HG03175 (cell line): ENCODE data around the gene ZP2.
"Not testable (repeated sequence)": the region's sequence is repeated elsewhere in the genome, so short reads cannot be mapped to it uniquely, and the experiment has no call there.

ENCODE experiments used
- ATAC-seq: cut with Tn5 transposase; IDR thresholded peaks from one replicate; pipeline ENCODE4 v1.9.1; 2021; ENCODE audit warnings: mild to moderate bottlenecking, moderate library complexity; ENCODE audit not compliant: unreplicated experiment

Gene ZP2

DNA sequence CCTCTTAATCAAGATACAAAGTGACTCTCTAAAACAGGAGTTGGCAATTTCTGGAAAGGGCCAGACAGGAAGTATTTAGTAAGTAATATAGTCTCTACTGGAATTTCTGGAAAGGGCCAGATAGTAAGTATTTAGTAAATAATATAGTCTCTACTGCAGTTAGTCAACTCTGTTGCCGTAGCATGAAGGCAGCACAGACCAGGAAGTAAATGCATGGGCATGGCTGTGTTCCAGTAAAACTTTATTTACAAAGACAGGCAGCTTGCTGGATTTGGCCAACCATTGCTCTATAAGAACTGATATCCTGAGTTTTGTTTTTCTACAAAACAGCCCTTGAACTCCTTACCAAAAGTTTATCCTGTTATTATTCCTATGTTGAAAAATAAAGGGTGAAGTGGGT is 36.0 kb downstream of the ZP2 start:
- no peak for ATAC-seq

DNA sequence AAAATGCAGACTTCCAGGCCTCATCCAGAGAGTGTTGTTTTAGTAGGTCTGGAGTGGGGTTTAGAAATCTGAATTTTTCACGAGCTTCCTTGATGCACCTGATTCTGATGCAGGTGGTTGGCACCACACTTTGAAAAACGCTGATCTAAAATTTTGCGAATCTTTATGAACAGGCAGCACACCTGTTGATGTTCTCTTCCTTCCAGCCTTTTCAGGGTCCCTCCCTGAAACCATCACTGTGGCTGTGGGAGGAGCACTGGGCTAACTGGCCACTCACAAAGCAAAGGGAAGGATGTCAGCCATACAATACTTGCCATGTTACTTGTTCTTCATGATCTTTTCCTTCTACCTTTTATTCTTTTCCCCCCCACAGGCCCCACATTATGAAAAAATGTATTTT is 38.7 kb downstream of the ZP2 start:
- no peak for ATAC-seq

DNA sequence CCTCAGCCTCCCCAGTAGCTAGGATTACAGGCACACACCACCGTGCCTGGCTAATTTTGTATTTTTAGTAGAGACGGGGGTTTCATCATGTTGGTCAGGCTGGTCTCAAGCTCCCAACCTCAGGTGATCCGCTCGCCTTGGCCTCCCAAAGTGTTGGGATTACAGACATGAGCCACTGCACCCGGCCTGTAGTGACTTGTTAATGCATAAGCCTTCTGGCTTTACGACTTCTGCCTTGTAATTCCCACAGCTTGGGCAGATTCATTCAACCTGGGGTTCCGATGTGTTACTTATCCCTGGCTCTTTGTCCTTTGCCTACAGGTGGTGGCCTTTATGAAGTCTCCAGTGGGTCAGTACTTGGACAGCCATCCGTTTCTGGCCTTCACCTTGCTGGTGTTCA is 41.3 kb downstream of the ZP2 start:
- ATAC-seq: not testable (repeated sequence)

DNA sequence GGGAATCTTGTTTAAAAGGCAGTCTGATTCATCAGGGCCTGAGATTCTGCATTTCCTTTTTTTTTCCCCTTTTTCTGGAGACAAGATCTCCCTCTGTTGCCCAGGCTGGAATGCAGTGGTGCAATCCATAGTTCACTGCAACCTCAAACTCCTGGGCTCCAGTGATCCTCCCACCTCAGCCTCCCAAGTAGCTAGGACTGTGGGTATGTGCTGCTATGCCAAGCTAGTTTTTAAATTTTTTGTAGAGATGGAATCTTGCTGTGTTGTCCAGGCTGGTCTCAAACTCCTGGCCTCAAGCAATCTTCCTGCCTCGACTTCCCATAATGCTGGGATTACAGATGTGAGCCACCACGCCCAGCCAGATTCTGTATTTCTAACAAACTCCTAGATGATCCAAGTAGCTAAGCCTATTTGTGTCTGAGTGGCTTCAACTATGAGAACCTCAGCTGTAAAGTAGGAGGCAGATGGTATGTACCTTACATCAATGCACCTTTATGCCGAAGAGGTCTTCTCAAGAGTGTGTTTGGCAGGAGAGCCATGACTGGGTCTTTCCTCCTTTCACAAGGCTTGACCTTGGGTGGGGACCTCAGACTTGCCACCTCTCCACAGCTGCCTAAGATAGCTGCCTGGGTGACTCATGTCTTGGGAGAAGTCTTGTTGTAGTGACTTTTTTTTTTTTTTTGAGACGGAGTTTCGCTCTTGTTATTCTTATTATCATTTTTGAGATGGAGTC is 42.0 kb downstream of the ZP2 start:
- no peak for ATAC-seq

DNA sequence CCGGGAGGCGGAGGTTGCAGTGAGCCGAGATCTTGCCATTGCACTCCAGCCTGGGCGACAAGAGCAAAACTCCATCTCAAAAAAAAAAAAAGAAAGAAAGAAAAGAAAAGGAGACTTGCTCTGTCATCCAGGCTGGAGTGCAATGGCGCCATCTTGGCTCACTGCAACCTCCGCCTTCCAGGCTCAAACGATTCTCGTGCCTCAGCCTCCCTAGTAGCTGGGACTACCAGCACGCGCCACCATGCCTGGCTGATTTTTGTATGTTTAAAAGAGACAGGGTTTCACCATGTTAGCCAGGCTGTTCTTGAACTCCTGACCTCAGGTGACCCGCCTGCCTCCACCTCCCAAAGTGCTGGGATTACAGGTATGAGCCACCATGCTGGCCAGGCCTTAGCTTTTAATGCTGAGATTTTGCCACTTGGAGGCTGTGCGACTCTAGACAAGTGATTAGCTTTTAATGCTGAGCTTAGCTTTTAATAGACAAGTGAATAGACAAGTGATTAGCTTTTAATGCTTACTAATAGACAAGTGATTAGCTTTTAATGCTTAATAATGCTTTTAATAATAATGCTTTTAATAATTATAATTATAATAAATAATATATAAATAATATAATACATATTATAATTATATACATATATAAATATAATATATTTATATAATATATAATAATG is 43.3 kb downstream of the ZP2 start:
- no peak for ATAC-seq

DNA sequence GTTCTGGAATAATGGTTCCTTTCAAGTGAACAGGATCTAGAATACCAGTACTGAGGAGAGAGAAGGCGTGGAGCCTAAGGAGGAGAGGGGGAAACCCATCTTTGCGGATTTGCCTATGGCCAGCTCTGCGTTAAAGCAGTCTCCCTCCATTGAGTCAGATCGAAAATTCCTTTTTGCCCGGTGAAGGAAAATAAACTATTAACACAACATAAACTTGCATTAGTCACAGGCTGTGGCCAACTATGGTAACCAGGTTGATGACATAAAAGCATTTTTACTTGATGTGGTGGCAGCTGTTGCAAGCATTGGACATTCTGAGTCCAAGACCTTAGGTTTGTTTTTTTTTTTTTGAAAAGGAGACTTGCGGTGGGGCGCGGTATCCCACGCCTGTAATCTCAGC is 44.0 kb downstream of the ZP2 start:
- ATAC-seq: no peak

DNA sequence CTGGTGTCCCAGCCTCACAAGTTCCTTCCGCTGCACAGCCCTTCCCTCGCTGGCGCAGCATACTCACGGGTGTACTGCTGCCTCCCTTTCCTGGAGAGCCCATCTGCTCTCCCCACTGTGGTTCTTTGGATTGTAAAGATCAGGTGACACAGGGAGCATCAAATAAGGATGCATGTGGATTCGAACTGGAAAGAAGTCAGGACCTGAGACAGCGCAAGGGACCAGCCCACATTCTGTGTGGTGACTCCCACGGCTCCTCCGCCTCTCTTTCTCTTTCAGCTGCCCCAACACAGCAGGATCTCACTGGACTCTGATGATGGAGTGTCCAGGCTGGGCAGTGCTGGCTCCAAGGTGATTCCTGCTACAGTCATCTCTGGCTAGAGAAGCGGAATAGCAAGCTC is 44.8 kb downstream of the ZP2 start:
- ATAC-seq: no peak

DNA sequence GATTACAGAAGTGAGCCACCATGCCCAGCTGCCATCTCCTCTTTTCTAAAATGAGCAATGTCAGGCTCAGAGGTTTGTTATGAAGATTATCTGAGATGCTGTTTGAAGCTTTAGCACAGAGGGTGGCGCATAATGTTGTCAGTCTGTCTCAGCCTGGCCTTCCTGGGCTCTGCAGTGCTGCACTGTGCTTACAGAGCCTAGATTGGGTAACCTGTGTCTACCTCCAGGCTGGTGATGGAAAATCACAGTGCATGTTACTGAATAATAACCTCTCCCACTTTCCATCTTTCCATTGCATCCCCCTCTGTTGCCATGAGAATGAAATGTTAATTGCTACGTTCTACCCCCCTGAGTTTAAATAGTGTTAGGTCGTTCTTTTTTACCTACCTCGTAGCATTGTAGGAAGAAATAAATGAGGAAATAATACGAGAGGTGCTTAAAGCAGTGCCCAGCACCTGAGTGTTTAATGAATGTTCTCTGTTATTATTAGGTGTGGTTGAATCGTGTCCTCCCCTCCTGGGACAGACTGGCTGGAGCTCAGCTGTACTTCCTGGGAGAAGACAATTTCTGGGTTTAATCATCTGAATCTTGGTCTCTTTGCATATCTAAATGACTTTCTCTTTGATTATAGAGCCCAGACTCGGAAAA is 46.7 kb downstream of the ZP2 start:
- no peak for ATAC-seq

DNA sequence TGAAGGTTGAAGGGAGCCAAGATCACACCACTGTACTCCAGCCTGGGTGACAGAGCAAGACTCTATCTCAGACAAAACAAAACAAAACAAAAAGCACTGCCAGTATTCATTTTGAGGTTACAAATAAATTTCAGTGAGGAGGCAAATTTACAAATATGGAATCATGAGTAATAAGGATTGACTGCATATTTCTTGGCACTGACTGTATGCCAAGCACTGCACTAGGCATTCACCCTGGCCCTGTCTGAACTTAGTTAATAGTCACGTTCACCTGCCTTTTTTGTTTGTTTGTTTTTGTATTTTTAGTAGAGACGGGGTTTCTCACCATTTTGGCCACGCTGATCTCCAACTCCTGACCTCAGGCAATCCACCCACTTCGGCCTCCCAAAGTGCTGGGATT is 47.8 kb downstream of the ZP2 start:
- ATAC-seq: no peak

DNA sequence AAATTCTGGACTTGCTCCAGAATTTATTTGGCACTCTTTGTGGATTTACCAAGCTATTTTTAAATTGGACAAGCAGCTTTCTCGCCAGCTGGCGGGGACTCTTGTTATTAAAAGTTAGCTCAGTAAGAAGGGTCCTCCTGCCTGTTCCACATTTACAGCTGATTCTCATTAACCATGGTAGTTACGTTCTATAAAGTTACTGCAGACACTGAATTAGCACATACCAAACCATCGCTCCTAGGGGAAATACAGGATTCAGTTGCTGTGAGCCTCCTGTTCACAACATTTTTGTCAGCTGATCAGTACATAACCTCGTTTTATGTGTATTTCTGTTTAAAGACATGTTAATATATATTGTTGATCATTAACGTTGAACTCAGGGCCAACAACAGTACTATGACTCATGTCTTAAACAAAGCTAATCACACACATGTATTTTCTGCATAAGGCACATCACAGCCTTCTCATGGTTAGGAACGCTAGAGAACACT is 48.7 kb downstream of the ZP2 start:
- ATAC-seq: no peak

DNA sequence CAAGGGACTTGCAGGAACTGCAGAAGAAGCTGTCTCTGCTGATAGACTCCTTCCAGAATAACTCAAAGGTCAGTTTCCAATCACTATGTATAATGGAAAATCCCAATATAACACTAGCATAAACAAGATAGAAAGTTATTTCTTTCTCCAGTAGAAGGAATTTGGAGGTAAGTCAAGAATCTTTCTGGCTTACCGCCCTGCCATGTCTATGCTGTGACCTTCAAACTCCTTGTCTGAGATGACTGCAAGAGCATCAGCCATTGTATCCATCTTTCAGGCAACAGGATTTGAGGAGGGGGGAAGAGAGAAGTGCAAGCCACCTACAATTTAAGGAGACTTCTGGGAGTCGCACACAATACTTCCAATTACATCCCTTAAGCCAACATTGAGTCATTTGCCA is 50.2 kb downstream of the ZP2 start:
- no peak for ATAC-seq

DNA sequence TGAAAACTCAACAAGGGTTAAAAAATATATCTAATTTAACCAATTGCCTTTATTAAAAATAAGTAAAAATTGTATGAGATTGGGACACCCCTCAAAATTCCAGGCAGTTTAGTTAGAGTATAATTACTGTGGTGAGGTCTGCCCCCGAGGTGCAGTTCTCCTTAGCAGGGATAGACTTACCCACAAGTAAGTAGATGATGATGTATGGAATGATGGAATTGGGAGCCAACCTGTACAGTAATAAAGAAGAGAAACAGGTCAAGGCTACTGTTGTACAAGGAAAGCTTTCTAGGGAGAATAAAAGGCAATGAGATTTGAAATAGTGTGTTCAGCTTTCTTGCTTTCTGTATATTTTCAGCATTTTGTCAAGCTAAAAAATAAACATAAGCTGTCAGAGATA is 51.1 kb downstream of the ZP2 start:
- ATAC-seq: no peak

DNA sequence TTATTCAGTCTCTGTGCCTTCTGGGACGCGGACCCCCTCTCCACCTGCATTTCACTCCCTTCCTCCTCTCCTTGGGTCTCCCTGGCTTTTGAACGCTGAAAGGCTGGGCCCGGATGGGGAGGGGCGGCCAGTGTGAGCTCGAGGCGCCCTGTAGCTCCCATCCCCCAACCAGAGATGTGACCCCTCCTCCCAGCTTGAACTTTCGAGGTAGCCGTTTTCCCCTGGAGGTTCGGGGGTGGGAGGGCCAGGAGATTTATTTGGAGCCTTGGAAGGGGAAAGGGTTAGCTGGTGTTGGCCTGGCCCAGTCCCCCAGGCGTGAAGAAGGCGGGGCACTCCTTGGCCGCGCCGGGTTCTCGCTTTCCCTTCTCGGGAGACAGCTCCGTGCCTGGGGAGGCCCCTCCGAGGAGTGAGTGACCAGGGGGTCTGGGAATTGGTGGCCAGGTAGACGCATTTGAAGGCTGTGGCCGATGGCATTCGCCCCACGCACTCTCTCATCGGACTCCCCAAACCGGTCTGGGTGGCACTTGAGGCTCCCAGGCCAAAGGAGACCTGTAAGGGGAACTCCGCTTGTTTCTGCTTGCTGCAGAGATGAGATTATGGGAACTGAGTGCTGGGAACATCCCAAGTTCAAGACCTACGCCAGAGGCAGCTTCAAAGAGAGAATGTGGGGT is 52.0 kb downstream of the ZP2 start:
- ATAC-seq: no peak

DNA sequence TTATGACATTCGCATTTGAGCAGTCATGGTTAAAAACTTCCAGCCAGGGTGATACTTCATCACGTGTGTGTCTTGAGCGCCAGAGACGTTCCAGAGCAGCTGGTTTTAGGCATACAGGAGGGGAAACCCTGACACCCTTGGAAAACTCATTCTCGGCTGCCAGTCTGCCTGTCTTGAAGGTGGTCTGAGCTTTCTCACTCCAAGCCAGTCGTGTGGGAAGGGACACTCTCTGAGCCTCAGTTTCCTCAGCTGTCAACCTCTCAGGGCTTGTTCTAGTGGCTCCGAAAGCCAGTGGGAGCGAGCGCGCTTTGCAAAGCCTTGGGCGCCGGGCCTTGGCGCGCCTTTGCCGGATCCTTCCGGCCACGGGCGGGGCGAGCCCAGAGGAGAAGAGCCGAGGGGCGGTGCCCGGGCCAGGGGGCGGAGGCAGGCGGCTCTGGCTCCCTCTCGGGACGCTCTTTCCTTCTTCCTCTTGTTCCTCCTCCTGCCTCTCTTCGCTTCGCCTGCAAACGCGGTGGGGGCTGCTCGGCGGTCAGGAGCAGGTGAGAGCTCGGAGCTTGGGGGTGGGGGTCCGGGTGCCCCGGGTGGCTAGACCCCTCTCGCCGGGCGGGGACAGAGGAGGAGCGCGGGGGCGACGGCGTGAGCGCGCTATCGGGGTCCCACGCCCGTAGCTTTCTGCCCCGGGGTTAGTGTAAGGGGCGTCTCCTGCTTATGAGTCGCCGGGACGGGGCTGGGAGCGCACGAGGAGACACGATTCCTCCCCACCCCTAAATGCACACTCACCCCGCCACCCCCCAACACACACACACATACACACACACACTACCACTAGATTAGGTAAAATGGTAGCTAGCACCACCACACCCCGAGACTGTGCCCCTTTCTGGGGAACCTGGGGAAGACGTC is 52.9 kb downstream of the ZP2 start, which contains the start of gene LDAF1:
TSS of gene LDAF1 (plus strand) at position 467 of the 903 bp plus-strand sequence. CDS start 2,509 bp downstream, outside the sequence.
- ATAC-seq: peak; percentile 88

DNA sequence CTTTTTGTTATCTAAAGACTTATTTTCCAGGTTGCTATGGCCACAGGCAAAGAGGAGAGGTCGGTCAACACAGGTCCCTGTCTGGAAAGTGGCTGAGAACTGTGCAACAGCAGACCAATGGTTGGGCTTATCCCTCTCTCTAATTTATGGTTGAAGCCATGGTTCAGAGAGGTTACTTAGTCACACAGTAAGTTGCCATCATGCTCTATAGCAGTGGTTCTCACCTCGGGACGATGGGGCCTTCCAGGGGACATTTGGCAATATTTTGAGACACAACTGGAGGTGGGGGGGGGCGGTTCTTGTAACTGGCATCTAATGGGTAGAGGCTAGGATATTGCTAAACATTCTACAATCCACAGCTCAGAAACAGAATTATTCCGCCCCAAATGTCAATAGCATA is 53.7 kb downstream of the ZP2 start:
- no peak for ATAC-seq

DNA sequence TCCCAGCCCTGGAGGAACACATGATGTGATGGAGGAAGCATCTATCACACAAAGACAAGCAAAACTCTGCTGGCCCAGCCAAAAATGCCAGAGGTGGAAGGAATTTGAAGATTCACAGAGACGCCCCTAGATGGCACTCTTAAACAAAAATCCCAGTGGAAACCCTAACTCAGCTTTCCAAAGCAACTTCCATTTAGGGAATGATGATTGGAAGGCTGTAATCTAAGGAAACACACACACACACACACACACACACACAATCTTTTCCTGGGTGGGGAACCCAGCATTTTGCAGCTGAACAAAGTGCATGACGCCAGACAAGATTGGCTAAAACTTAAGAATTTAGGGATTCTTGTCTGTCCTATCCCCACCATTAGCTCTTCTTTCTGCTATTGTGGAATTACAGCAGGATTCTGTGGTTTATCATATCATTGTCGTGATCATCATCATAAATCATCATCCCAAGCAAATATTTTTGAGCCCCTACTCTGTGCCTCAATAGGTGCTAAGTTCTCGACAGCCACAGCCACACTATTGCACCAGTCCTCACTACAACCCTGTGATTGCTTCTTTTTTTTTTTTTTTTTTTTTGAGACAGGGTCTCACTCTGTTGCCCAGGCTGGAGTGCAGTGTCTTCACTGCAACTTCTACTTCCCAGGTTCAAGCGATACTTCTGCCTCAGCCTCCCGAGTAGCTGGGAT is 54.5 kb downstream of the ZP2 start:
- no peak for ATAC-seq

DNA sequence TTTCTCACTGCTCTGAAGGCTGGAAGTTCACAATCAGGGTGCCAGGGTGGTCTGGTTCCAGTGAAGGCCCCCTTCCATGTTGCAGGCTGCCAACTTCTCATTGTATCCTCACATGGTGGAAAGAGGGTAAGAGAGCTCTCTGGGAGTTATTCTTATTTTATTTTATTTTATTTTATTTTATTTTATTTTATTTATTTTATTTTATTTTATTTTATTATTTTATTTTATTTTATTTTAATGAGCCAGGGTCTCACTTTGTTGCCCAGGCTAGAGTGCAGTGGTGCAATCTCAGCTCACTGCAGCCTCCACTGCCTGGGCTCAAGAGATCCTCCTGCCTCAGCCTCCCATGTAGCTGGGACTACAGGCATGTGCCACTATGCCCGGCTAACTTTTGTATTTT is 55.4 kb downstream of the ZP2 start:
- ATAC-seq: not testable (repeated sequence)

DNA sequence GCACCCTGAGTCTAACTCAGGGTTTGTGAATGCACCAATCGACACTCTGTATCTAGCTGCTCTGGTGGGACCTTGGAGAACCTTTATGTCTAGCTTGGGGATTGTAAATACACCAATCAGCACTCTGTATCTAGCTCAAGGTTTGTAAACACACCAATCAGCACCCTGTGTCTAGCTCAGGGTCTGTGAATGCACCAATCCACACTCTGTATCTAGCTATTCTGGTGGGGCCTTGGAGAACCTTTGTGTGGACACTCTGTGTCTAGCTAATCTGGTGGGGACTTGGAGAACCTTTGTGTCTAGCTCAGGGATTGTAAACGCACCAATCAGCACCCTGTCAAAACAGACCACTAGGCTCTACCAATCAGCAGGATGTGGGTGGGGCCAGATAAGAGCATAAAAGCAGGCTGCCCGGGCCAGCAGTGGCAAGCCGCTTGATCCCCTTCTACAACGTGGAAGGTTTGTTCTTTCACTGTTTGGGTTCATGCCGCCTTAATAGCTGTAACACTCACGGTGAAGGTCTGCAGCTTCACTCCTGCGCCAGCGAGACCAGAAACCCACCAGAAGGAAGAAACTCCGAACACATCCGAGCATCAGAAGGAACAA is 58.1 kb downstream of the ZP2 start:
- ATAC-seq: not testable (repeated sequence)
